Femur (tissue), 1 donor: ENCODE data around the gene ATP6V0A1.
"Not testable (repeated sequence)": the region's sequence is repeated elsewhere in the genome, so short reads cannot be mapped to it uniquely, and the experiment has no call there.

Source experiments
- DNase-seq: peaks from one replicate; pipeline ENCODE4 v3.0.0-alpha.2; 2017

ATP6V0A1 gene

GRCh38 chr17:42543190-42544079 is 84.8 kb downstream of the ATP6V0A1 start:
- peak; percentile 69 for DNase-seq

GRCh38 chr17:42544874-42545283 is 86.2 kb downstream of the ATP6V0A1 start:
- no peak for DNase-seq

GRCh38 chr17:42545755-42546505 is 87.3 kb downstream of the ATP6V0A1 start:
- DNase-seq = not testable (repeated sequence)

GRCh38 chr17:42547001-42547461 is 88.4 kb downstream of the ATP6V0A1 start:
- no peak for DNase-seq

- no peak for DNase-seq
These were observed 89.0 kb downstream of the ATP6V0A1 start for GRCh38 chr17:42547698-42548069.

GRCh38 chr17:42548070-42548837 is 89.6 kb downstream of the ATP6V0A1 start:
- peak; percentile 76 for DNase-seq

- DNase-seq = no peak
These were observed 90.5 kb downstream of the ATP6V0A1 start for GRCh38 chr17:42548993-42549755.

- not testable (repeated sequence) for DNase-seq
These were observed 94.1 kb downstream of the ATP6V0A1 start, which contains the start of gene HSD17B1 for GRCh38 chr17:42552736-42553135. TSS of gene HSD17B1 (plus strand) at chr17:42552923. CDS start at chr17:42552934, 11 bp downstream.

- DNase-seq = no peak
These were observed 94.6 kb downstream of the ATP6V0A1 start for GRCh38 chr17:42553161-42553818.

GRCh38 chr17:42553866-42554249 is 95.2 kb downstream of the ATP6V0A1 start:
- no peak for DNase-seq

GRCh38 chr17:42554250-42555121 is 95.8 kb downstream of the ATP6V0A1 start:
- peak; percentile 95 for DNase-seq

- DNase-seq = no peak
These were observed 96.5 kb downstream of the ATP6V0A1 start for GRCh38 chr17:42555122-42555622.

- not testable (repeated sequence) for DNase-seq
These were observed 97.4 kb downstream of the ATP6V0A1 start for GRCh38 chr17:42555961-42556617.

- DNase-seq = no peak
These were observed 100.4 kb downstream of the ATP6V0A1 start for GRCh38 chr17:42559075-42559474.

GRCh38 chr17:42560246-42560645 is 101.6 kb downstream of the ATP6V0A1 start:
- DNase-seq = no peak

GRCh38 chr17:42561897-42562387 is 103.3 kb downstream of the ATP6V0A1 start, which contains the start of gene COASY:
TSS of gene COASY (plus strand) at chr17:42562148. CDS start at chr17:42562623, 475 bp downstream.
- peak; percentile 98 for DNase-seq

GRCh38 chr17:42562388-42563142 is 103.9 kb downstream of the ATP6V0A1 start:
- no peak for DNase-seq

GRCh38 chr17:42563143-42563509 is 104.4 kb downstream of the ATP6V0A1 start:
- DNase-seq = no peak

GRCh38 chr17:42563543-42563942 is 104.9 kb downstream of the ATP6V0A1 start:
- no peak for DNase-seq
